Upper lobe of right lung (tissue), 1 donor: ENCODE data around the gene SERPIND1. TPM values are rescaled to one million over a fixed set of nuclear protein-coding genes. Genes with fewer than 3 reads are reported as not detected.

Experiments
- total RNA-seq: library from RNA; stranded (reverse); fragmentation: NEBNext Ultra II Directional; extraction: Animal tissue kit (Norgen Biotek cat#: 25700); gene quantifications from one replicate; pipeline ENCODE4 v1.2.1, GENCODE V29; 2021
- donor health status: DM: no; HTN: yes; CAD: no; lungs with severe emphysema.

The SERPIND1 gene
- total RNA-seq, 1 donor from 2014 or later: 0.58 TPM

Other genes starting within 250 kb of the SERPIND1 start
- gene PI4KA, start 84.7 kb downstream of the SERPIND1 start, total RNA-seq: 113 TPM
- 24.3 TPM for gene SNAP29, start 84.9 kb downstream of the SERPIND1 start, total RNA-seq
- gene CRKL, start 143.3 kb downstream of the SERPIND1 start, total RNA-seq: 60.8 TPM
- gene AIFM3, start 193.1 kb downstream of the SERPIND1 start, total RNA-seq: 5.7 TPM
- 56.7 TPM for gene LZTR1, start 208.2 kb downstream of the SERPIND1 start, total RNA-seq
- 22.0 TPM for gene THAP7, start 228.0 kb downstream of the SERPIND1 start, total RNA-seq
- 2.2 TPM for gene P2RX6, start 241.1 kb downstream of the SERPIND1 start, total RNA-seq